Stimulated activated CD4-positive, alpha-beta T cell treated with anti-CD3 and anti-CD28 coated beads, Interleukin-4, amount 100 ng/mL, for 1 hour (primary cell): ENCODE measurements around the gene MTA1.

Source experiments
- DNase-seq: peaks from one replicate; pipeline ENCODE4 v3.0.0-alpha.2; 2020

MTA1 gene

DNA sequence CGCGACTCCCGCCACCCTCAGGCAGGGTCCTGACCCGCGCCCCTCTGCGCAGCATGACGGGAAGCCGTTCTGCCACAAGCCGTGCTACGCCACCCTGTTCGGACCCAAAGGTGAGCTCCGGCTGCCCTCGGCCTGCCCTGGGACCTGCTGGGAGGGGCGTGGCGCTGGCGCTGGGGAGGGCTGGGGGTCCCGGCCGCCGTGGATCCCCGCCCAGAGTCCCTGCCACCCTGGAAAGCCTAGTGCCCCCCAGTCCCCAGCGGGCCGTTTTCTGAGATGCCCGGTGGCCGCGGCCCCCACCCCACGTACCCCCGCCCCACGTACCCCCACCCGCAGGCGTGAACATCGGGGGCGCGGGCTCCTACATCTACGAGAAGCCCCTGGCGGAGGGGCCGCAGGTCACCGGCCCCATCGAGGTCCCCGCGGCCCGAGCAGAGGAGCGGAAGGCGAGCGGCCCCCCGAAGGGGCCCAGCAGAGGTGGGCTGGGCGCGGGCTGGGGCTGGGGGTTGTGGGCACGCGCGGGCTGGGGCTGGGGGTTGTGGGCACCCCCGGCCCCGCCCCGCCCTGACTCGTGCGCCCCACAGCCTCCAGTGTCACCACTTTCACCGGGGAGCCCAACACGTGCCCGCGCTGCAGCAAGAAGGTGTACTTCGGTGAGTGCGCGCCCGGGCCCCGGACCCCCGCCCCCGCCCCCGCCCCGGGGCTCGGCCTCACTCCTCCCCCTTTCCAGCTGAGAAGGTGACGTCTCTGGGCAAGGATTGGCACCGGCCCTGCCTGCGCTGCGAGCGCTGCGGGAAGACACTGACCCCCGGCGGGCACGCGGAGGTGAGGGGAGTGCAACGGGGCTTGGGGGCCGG is 59.0 kb downstream of the MTA1 start:
- DNase-seq, result no peak

- no peak for DNase-seq
Observed at GRCh38 chr14:105479431-105480158, 60.0 kb downstream of the MTA1 start.

- no peak for DNase-seq
Observed at GRCh38 chr14:105480199-105480746, 60.6 kb downstream of the MTA1 start.

DNA sequence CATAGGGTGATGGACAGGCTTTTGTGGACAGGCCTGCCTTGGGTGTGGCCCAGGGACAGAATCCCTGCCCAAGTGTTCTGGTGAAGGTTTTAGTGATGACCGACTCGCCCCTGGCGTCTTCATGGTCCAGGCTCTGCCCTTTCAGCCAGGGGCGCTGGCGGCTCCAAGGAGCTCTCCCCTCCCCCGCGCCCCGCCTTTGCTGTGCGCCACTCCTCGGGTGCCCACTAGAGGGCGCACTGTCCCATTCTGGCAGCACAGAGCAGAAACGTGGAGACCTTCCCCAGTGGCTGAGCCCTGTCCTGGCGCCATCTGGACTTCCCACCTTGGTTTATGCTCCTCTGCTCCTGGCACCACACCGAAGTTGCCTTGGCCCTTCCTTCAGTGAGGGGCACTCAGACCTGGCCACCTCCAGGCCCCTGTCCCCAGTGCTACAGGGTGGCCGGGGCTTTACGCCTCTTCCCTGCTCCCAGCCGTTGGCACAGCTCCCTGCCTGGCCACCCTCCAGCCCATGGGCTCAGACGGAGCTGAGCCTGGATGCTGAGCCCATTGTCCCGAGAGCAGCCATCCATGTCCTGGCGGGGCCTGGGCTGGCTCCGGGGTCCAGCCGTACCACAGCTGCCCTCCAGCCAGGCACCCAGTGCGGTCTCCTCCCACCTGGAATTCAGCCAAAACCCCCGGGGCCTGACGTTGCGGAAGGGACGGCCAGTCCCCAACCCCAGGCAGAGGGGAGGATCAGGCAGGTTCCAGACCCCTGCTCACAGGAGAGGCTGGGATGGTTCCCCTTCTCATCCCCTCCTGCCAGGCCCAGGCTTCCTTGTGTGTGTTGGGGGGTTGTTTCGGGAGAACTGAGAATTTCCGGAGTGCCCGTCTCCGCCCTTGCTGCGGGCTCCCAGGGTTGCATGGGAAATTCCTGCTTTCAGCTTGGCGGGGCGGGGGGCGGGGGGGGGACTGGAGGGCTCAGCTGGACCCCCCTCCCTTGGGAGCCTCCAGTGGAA is 61.5 kb downstream of the MTA1 start:
- DNase-seq, result peak; percentile 89

GRCh38 chr14:105481886-105482457 is 62.3 kb downstream of the MTA1 start:
- peak; percentile 81 for DNase-seq

DNA sequence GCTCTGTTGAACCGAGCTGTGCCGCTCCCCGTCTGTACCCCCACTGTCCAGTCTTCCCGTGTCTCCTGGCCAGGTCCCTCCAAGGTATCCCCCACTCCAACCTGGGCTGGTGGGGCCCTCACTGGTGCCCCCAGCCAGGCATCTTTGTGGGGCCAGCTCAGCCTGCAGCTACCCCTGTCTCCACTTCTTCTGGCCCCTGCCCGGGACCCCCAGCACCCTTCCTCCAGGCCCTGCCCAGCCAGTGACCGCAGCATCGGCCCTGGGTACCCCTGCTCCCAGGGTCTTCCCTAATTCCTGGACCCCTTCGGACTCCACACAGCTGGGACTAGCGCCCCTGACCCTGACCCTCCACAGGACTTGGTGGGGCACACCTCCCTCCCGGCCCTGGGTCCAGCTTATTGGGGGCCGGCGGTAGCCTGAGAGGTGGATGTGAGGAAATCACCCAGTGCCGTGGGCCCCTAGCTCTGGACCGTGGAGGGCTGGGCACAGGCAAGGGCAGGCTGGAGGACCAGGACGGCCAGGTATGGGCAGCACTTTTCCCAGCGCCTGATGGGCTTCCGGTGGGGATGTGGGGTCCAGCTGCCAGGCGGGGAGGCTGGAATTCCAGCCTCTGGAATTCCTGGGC is 63.0 kb downstream of the MTA1 start:
- DNase-seq, result no peak

- DNase-seq, result no peak
Observed at GRCh38 chr14:105483300-105484068, 63.9 kb downstream of the MTA1 start.

DNA sequence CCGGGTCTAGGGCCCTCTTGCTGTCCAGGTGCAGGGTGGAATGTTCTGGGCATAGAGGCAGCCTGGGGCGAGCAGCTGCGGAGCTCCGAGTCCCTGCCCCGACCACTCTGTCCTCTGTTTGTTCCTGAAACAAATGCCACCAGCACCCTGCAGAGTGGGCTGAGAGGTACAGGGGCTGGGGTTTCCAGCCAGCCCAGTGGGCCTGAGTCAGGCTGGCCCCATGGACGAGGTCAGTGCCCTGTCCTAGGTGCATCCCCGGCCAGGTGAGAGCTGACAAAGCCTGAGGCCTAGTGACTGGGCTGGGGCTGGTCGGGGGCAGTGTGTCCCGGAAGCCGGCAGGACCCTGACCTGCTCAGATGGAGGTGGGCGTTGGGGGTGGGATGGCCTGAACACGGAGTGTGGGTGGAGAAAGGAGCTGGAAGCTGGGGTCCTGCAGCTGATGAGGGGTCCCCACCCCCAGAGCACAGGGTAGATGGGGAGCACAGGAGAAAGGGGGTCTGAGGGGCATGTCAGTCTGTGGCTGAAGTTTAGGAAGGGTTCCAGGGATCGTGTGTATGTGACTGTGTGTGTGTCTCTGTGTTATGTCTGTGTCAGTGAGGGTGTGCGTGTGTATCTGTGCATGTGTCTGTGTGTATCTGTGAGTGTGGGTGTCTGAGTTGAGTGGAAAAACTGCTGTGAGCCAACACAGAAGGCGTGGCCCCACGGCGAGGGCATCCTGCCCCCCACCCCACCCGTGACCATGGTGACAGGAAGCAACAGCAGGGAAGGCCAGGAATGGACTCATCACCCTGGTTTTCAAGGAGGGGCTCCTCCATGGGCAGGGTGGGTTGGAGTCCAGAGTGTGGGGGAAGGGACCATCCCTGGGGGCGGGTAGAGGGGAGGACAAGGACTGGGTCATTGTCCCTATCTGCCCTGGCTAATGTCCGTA is 64.7 kb downstream of the MTA1 start:
- peak; percentile 37 for DNase-seq

GRCh38 chr14:105484997-105485393 is 65.4 kb downstream of the MTA1 start:
- no peak for DNase-seq

DNA sequence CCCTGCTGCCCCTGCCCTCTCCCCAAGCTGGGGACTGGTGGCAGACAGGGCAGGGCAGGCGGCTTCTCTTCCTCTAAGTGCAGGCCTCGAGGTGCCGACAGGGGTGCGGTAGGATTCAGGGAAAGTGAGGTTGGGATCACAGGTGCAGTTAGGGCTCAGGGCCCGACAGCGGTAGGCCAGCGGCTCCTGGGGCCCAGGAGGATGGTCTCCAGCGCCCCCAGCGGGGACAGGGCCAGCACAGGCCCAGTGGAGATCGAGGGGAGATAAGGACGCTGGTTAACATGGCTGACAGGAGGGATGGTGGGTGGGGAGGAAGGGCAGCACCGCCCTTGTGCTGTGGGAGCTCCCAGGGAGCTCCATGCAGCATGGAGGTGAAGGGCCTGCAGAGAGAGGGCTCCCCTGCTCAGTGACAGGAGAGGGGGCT is 66.1 kb downstream of the MTA1 start:
- peak; percentile 42 for DNase-seq

- DNase-seq, result no peak
Observed at GRCh38 chr14:105486163-105486973, 66.7 kb downstream of the MTA1 start, which contains the start of gene CRIP1. Gene CRIP1, plus strand, starts transcription at chr14:105486886. Its CDS starts 374 bp downstream, at chr14:105487260.

- DNase-seq, result peak; percentile 49
Observed at GRCh38 chr14:105486974-105487448, 67.4 kb downstream of the MTA1 start.

- peak; percentile 61 for DNase-seq
Observed at GRCh38 chr14:105487449-105487985, 67.9 kb downstream of the MTA1 start.

GRCh38 chr14:105487986-105488777 is 68.6 kb downstream of the MTA1 start:
- DNase-seq, result no peak

- DNase-seq, result no peak
Observed at GRCh38 chr14:105488781-105489541, 69.3 kb downstream of the MTA1 start.

GRCh38 chr14:105489542-105490266 is 70.1 kb downstream of the MTA1 start:
- DNase-seq, result peak; percentile 83
